Esophagus (tissue), 2 donors: Measurements from ENCODE around the gene TSPAN9. TPM values are rescaled to one million over a fixed set of nuclear protein-coding genes. Genes with fewer than 3 reads are reported as not detected.

Experiments
- H3K27ac ChIP-seq, 2 donors: one replicate each; pipeline ENCODE4 v1.5.1; 2013; ENCODE audit warnings: low read depth in 2 of 2, mild to moderate bottlenecking in 2 of 2, inconsistent platforms in 1 of 2, low read length in 1 of 2, moderate library complexity in 1 of 2
- H3K27me3 ChIP-seq, 2 donors: one replicate each; pipeline ENCODE4 v1.6.1; 2013; ENCODE audit warnings: low read length in 2 of 2, control low read depth in 1 of 2, mild to moderate bottlenecking in 1 of 2; ENCODE audit not compliant: insufficient read depth in 2 of 2, control insufficient read depth in 1 of 2
- H3K36me3 ChIP-seq, 2 donors: one replicate each; pipeline ENCODE4 v1.6.1; 2013; ENCODE audit warnings: low read length in 1 of 2; ENCODE audit not compliant: control insufficient read depth in 2 of 2, insufficient read depth in 2 of 2
- H3K4me1 ChIP-seq, 2 donors: one replicate each; pipeline ENCODE4 v1.6.1; 2013; ENCODE audit warnings: low read length in 1 of 2; ENCODE audit not compliant: control insufficient read depth in 2 of 2, insufficient read depth in 2 of 2
- H3K4me3 ChIP-seq, 2 donors: one replicate each; pipeline ENCODE4 v1.5.1; 2013; ENCODE audit warnings: low read length in 2 of 2, mild to moderate bottlenecking in 2 of 2, low read depth in 1 of 2, moderate library complexity in 1 of 2
- H3K9me3 ChIP-seq, 2 donors: one replicate each; pipeline ENCODE4 v1.6.1; 2013; ENCODE audit warnings: mild to moderate bottlenecking in 2 of 2, low read depth in 1 of 2, low read length in 1 of 2, moderate library complexity in 1 of 2; ENCODE audit not compliant: control insufficient read depth in 2 of 2, insufficient read depth in 1 of 2
- WGBS, 2 donors: extraction: QIAGEN DNeasy Blood & Tissue Kit; methylation state at CpG; one replicate each; pipeline ENCODE4 v1.1.7; 2013; 5-methylcytosine and 5-hydroxymethylcytosine counted together
- polyA plus RNA-seq, 2 donors: library from polyadenylated mRNA; stranded (reverse); fragments of 200-250 nt; gene quantifications; one replicate each; pipeline ENCODE4 v1.2.3, GENCODE V29; 2013
- donor health status: healthy with polysubstance abuse.
- donor health status: Bipolar disorder and iron deficiency.

Gene TSPAN9
- polyA plus RNA-seq, 2 donors = 8.2 to 9.2 TPM

- Histone ChIP-seq H3K4me1 (peaks cover 3 to 5% of the 10 kb centered on the region in 2 donors), H3K27ac (no peak overlapping the region), H3K9me3 (no peaks in the 10 kb centered on the region), H3K27me3 (no peaks in the 10 kb centered on the region), H3K4me3 (no peak overlapping the region), H3K36me3 (no peaks in the 10 kb centered on the region)
- 79 to 90% methylated on average over 10 of the region's 10 CpGs for WGBS, 2 donors
Measured at GRCh38 chr12:3175238-3175637, 98.1 kb downstream of the TSPAN9 start.

- Histone ChIP-seq H3K27ac (no peak overlapping the region), H3K4me3 (no peak overlapping the region), H3K9me3 (no peaks in the 10 kb centered on the region), H3K36me3 (no peaks in the 10 kb centered on the region), H3K4me1 (peaks cover 3% of the 10 kb centered on the region in 2 donors), H3K27me3 (no peaks in the 10 kb centered on the region)
- 90% methylated on average over 9 of the region's 9 CpGs for WGBS, 2 donors
Measured at GRCh38 chr12:3176754-3177153, 99.6 kb downstream of the TSPAN9 start.

- Histone ChIP-seq H3K9me3 (no peaks in the 10 kb centered on the region), H3K4me3 (no peak overlapping the region), H3K27me3 (no peaks in the 10 kb centered on the region), H3K4me1 (peaks cover 3% of the 10 kb centered on the region in 2 donors), H3K27ac (no peak overlapping the region), H3K36me3 (no peaks in the 10 kb centered on the region)
- 89 to 90% methylated on average over 18 of the region's 18 CpGs for WGBS, 2 donors
Measured at GRCh38 chr12:3177778-3178425, 100.7 kb downstream of the TSPAN9 start.

GRCh38 chr12:3178671-3179313, 101.6 kb downstream of the TSPAN9 start:
- Histone ChIP-seq H3K36me3 (no peaks in the 10 kb centered on the region), H3K4me3 (no peak overlapping the region), H3K27ac (no peak overlapping the region), H3K27me3 (no peaks in the 10 kb centered on the region), H3K4me1 (peaks cover 0 to 3% of the 10 kb centered on the region in 2 donors), H3K9me3 (no peaks in the 10 kb centered on the region)
- WGBS, 2 donors = 87 to 88% methylated on average over 12 of the region's 12 CpGs

GRCh38 chr12:3179731-3180130, 102.6 kb downstream of the TSPAN9 start:
- 82 to 84% methylated on average over 12 of the region's 12 CpGs for WGBS, 2 donors
- no peaks in the 10 kb centered on the region for H3K27me3 ChIP-seq

GRCh38 chr12:3182426-3182825, 105.2 kb downstream of the TSPAN9 start:
- H3K27me3 ChIP-seq = no peaks in the 10 kb centered on the region
- WGBS, 2 donors = 66 to 67% methylated on average over 5 of the region's 5 CpGs
- no peak overlapping the region for H3K4me3 ChIP-seq
- H3K36me3 ChIP-seq = no peaks in the 10 kb centered on the region
- no peak overlapping the region for H3K27ac ChIP-seq
- H3K4me1 ChIP-seq = no peaks in the 10 kb centered on the region
- H3K9me3 ChIP-seq = no peaks in the 10 kb centered on the region

More at GRCh38 chr12:3179731-3180130, 102.6 kb downstream of the TSPAN9 start:
- Histone ChIP-seq H3K9me3 (no peaks in the 10 kb centered on the region), H3K4me3 (no peak overlapping the region), H3K36me3 (no peaks in the 10 kb centered on the region), H3K4me1 (peaks cover 0 to 3% of the 10 kb centered on the region in 2 donors), H3K27ac (no peak overlapping the region)

GRCh38 chr12:3184485-3184884, 107.3 kb downstream of the TSPAN9 start:
- Histone ChIP-seq H3K27me3 (no peaks in the 10 kb centered on the region), H3K4me3 (no peak overlapping the region), H3K4me1 (no peaks in the 10 kb centered on the region), H3K36me3 (no peaks in the 10 kb centered on the region), H3K27ac (no peak overlapping the region), H3K9me3 (no peaks in the 10 kb centered on the region)
- WGBS, 2 donors = 87 to 91% methylated on average over 12 of the region's 12 CpGs

GRCh38 chr12:3185260-3185870, 108.2 kb downstream of the TSPAN9 start:
- H3K27me3 ChIP-seq = no peaks in the 10 kb centered on the region
- H3K4me3 ChIP-seq = no peak overlapping the region
- no peaks in the 10 kb centered on the region for H3K36me3 ChIP-seq
- no peak overlapping the region for H3K27ac ChIP-seq
- no peaks in the 10 kb centered on the region for H3K9me3 ChIP-seq
- H3K4me1 ChIP-seq = no peaks in the 10 kb centered on the region
- 88 to 90% methylated on average over 11 of the region's 11 CpGs for WGBS, 2 donors

GRCh38 chr12:3186546-3187215, 109.5 kb downstream of the TSPAN9 start:
- no peaks in the 10 kb centered on the region for H3K9me3 ChIP-seq
- H3K4me3 ChIP-seq = no peak overlapping the region
- no peaks in the 10 kb centered on the region for H3K4me1 ChIP-seq
- H3K27me3 ChIP-seq = no peaks in the 10 kb centered on the region
- H3K36me3 ChIP-seq = no peaks in the 10 kb centered on the region
- H3K27ac ChIP-seq = no peak overlapping the region
- WGBS, 2 donors = 68 to 86% methylated on average over 6 of the region's 6 CpGs
